ENCODE measurements around the gene TMEM80. TPM values are rescaled to one million over a fixed set of nuclear protein-coding genes. Genes with fewer than 3 reads are reported as not detected.
A peak's percentile ranks its signal among the peaks of the same experiment; 100 is the strongest.

Gene TMEM80
- total and polyA plus RNA-seq, 9 of the 15 experiments (the other 6 are each of a cell fraction or from before 2014, with no cell fraction given), result 5.1 to 30.1 (median 12.4) TPM

DNA sequence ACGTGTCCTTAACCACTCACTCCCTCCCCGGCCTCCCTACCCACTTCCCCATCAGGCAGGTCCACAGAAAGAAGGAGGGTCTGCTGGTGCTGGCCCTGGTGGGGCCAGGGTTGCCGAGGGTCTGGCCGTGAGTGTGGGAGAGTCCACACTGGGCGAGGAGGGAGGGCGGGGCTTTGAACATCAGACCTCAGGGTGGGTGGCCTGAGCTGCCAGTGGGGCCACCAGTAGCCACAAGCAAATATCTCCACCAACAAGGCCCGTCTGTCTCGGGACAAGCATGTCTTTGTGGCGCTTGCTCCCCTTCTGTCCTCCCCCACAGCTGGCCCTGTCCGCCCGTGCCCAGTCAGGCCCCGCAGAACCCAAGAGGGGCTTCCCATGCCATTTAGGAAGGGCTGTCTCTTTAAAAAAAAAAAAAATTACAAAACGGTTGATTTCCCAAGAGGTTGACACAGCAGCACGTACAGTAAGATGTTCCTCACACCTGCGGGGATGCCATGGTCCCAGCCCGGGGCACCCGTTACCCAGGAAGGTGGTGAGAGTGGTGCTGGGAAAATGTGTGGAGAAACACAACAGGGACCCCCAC is 34.0 kb downstream of the TMEM80 start (continued):
- no peak for TF ChIP-seq KLF16 (IDR thresholded peaks at IDR 0.05)
- no peak for TF ChIP-seq NR4A1 (CRISPR knock-in tag; IDR thresholded peaks at IDR 0.05)
- no peak for TF ChIP-seq NR4A1 (tag; IDR thresholded peaks at IDR 0.05)
- TF ChIP-seq, protein P1, sequence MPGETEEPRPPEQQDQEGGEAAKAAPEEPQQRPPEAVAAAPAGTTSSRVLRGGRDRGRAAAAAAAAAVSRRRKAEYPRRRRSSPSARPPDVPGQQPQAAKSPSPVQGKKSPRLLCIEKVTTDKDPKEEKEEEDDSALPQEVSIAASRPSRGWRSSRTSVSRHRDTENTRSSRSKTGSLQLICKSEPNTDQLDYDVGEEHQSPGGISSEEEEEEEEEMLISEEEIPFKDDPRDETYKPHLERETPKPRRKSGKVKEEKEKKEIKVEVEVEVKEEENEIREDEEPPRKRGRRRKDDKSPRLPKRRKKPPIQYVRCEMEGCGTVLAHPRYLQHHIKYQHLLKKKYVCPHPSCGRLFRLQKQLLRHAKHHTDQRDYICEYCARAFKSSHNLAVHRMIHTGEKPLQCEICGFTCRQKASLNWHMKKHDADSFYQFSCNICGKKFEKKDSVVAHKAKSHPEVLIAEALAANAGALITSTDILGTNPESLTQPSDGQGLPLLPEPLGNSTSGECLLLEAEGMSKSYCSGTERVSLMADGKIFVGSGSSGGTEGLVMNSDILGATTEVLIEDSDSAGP (CRISPR knock-in tag; IDR thresholded peaks at IDR 0.05), result peak; percentile 66; the same call in 1 of the 2 replicates
- no peak for TF ChIP-seq ETV1 (tag; conservative IDR thresholded peaks at IDR 0.05; ENCODE audit: low read depth)
- TF ChIP-seq MTA1 (IDR thresholded peaks at IDR 0.05; ENCODE audit: borderline replicate concordance), result no peak
- TF ChIP-seq POLR2H (tag; IDR thresholded peaks at IDR 0.05; ENCODE audit: low read depth), result no peak
- TF ChIP-seq NCOA1 (IDR thresholded peaks at IDR 0.05; ENCODE audit: low read depth), result no peak
- TF ChIP-seq BDP1 (IDR thresholded peaks at IDR 0.05; ENCODE audit: insufficient read depth, insufficient read length), result no peak

DNA sequence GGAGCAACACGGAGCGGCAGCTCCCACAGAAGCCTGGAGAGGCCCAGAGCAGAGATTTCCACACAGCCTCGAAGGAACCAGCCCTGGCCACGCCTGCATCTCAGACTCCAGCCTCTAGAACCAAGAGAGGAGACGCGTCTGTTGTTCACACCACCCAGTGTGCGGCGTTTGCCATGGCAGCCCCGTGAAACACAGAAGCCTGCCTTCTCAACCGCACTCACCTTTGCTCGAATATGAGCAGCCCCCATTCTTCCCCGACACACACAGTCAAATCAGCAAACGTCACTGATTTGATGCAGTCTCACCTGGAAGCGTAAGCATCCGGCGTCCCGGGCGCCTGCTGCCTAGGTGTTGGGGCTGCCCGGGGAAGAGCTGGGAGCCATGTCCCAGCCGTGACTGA is 37.5 kb downstream of the TMEM80 start:
- DNase-seq (ENCODE audit: extremely low read depth in 1 of 4, low spot score in 3 of 4), result peak in 2 of 4 experiments; percentile 7 to 26
- Histone ChIP-seq H3K4me1 (replicated peaks in 1 of 2; ENCODE audit: control insufficient read depth in 2 of 2, insufficient read depth in 2 of 2, low read length in 2 of 2) (peaks cover 13 to 32% of the 10 kb centered on the region in 2 experiments; a peak in 4 of 5 replicates), H3K79me2 (ENCODE audit: control insufficient read depth, insufficient read depth, low read length) (no peaks in the 10 kb centered on the region), H3K27me3 (ENCODE audit: control insufficient read depth in 2 of 2, insufficient read depth in 2 of 2, low read length in 2 of 2) (no peaks in the 10 kb centered on the region), H3K27ac (ENCODE audit: extremely low read depth, low read depth, low read length) (no peak overlapping the region), H3K9ac (ENCODE audit: insufficient read depth in 1 of 2, low read depth in 2 of 2, low read length in 2 of 2) (peak overlapping the region in 1 of 2 experiments; percentile 74; a peak in 2 of 4 replicates), H3K4me2 (ENCODE audit: insufficient read depth, low read length) (no peak overlapping the region), H3K36me3 (ENCODE audit: control insufficient read depth, insufficient read depth, low read length) (no peaks in the 10 kb centered on the region), H3K9me1 (ENCODE audit: control insufficient read depth, insufficient read depth, low read length) (no peaks in the 10 kb centered on the region), H2AFZ (ENCODE audit: low read depth, low read length) (no peak overlapping the region), H4K20me1 (replicated peaks; ENCODE audit: control insufficient read depth, insufficient read depth, low read length) (no peaks in the 10 kb centered on the region), H3K4me3 (no peak overlapping the region), H3K9me3 (replicated peaks; ENCODE audit: control insufficient read depth, insufficient read depth, low read depth, low read length) (no peaks in the 10 kb centered on the region)
- ChIA-PET POLR2A (interaction anchor here (0.6 to 3.5 kb wide), 3 partner anchors 14 to 37 kb away, joined by 3 to 14 read pairs (median 6); partner anchors contain the start of gene TALDO1), CTCF (ENCODE audit: low intra/inter-chr PET ratio) (no interaction called here)
- BruUV-seq (replicated peaks), result no TSS peak
- FAIRE-seq, result no peak
- no peak for ATAC-seq
- intact Hi-C loops (cut with micrococcal nuclease) (no loop called here), in situ Hi-C loops (cut with MboI) (no loop called here)
- WGBS (ENCODE audit: insufficient coverage, low coverage, missing lambda C conversion rate), result 37% methylated on average over 11 of the region's 20 CpGs
- TF ChIP-seq RFX1 (IDR thresholded peaks at IDR 0.05) (no peak), ZBTB26 (CRISPR knock-in tag; IDR thresholded peaks at IDR 0.05) (no peak), ETV5 (CRISPR knock-in tag; IDR thresholded peaks at IDR 0.05; ENCODE audit: low read depth) (no peak), SMARCA5 (IDR thresholded peaks at IDR 0.05) (no peak), SRSF9 (IDR thresholded peaks at IDR 0.05; ENCODE audit: borderline replicate concordance, low read depth, low read length) (no peak), ZNF589 (CRISPR knock-in tag; IDR thresholded peaks at IDR 0.05; ENCODE audit: low read depth) (no peak), HIVEP1 (CRISPR knock-in tag; IDR thresholded peaks at IDR 0.05) (no peak), SNIP1 (IDR thresholded peaks at IDR 0.05; ENCODE audit: low read depth) (no peak), ATF2 (CRISPR knock-in tag; IDR thresholded peaks at IDR 0.05) (no peak), ZNF282 (CRISPR knock-in tag; IDR thresholded peaks at IDR 0.05) (no peak)
